Left lung (tissue), 10 donors: ENCODE results near the gene MAPRE3. TPM values are rescaled to one million over a fixed set of nuclear protein-coding genes. Genes with fewer than 3 reads are reported as not detected.

Source experiments
- ATAC-seq: fragments of 200-7000 bp; cut with Tn5 transposase; one replicate; pipeline ENCODE4 v1.9.1; 2020; ENCODE audit warnings: moderate library complexity
- DNase-seq, 4 donors: peaks; one replicate each; pipeline ENCODE4 v3.0.0-alpha.2; 2013 to 2020
- H3K27ac ChIP-seq, 2 donors: fragments of 200-600 bp; sonication (generic) in 1 of 2; one replicate each; pipeline versions ENCODE4 v1.5.0 to v1.8.0; 2020 to 2021
- H3K27me3 ChIP-seq, 2 donors: fragments of 200-600 bp; sonication (generic) in 1 of 2; one replicate each; pipeline versions ENCODE4 v1.5.0 to v1.8.0; 2020 to 2021
- H3K36me3 ChIP-seq, 2 donors: fragments of 200-600 bp; sonication (generic) in 1 of 2; one replicate each; pipeline versions ENCODE4 v1.5.0 to v1.8.0; 2020 to 2021
- H3K4me1 ChIP-seq, 2 donors: fragments of 200-600 bp; one replicate each; pipeline ENCODE4 v1.8.0; 2021
- H3K4me3 ChIP-seq, 2 donors: fragments of 200-600 bp; sonication (generic) in 1 of 2; one replicate each; pipeline versions ENCODE4 v1.5.0 to v1.8.0; 2020 to 2021; ENCODE audit warnings: mild to moderate bottlenecking in 1 of 2
- H3K9me3 ChIP-seq, 2 donors: fragments of 200-600 bp; sonication (generic) in 1 of 2; one replicate each; pipeline versions ENCODE4 v1.5.0 to v1.8.0; 2020 to 2021
- CTCF ChIP-seq, 2 donors: fragments of 200-600 bp; sonication (generic) in 1 of 2; IDR thresholded peaks; one replicate each; pipeline versions ENCODE4 v1.5.0 to v1.8.0; 2021; ENCODE audit warnings: antibody characterized with exemption in 2 of 2
- intact Hi-C, 2 donors: fragments of 100-400 bp; cut with DNase I; formaldehyde crosslinking; loops; one replicate each; pipeline versions ENCODE4 v1.11.2 to v1.14.2; 2022
- polyA plus RNA-seq, 6 donors: library from polyadenylated mRNA; unstranded; fragments of 120-200 nt; gene quantifications; one replicate each; pipeline ENCODE4 v1.2.1, GENCODE V29; 2013; ENCODE audit not compliant: insufficient read length in 6 of 6
- total RNA-seq, 2 donors: library from RNA; stranded (reverse); fragmentation: NEBNext Ultra II Directional; extraction: Animal tissue kit (Norgen Biotek cat#: 25700); gene quantifications; one replicate each; pipeline ENCODE4 v1.2.1, GENCODE V29; 2021
- donor health status: DM: no; HTN: yes; CAD: no.
- donor health status: DM: no; HTN: no; CAD: no.

The MAPRE3 gene
- total and polyA plus RNA-seq, 8 donors, result 7.1 to 23.5 (median 9.9) TPM

GRCh38 chr2:27018142-27018541 lies 47.7 kb downstream of the MAPRE3 start:
- Histone ChIP-seq H3K9me3 (no peaks in the 10 kb centered on the region), H3K4me1 (peaks cover 7 to 12% of the 10 kb centered on the region in 2 donors), H3K4me3 (no peak overlapping the region), H3K27ac (no peak overlapping the region), H3K27me3 (no peaks in the 10 kb centered on the region), H3K36me3 (peaks cover 0 to 4% of the 10 kb centered on the region in 2 donors)
- intact Hi-C loops, result loop anchor here in 1 of 2 donors (5.0 to 10.0 kb wide), 2 partner anchors 51 to 173 kb away; partner anchors contain the start of gene DPYSL5
- no peak for DNase-seq
- no peak for ATAC-seq
- no peak for TF ChIP-seq CTCF (IDR thresholded peaks at IDR 0.05)

GRCh38 chr2:27019459-27019858 lies 49.0 kb downstream of the MAPRE3 start:
- Histone ChIP-seq H3K9me3 (no peaks in the 10 kb centered on the region), H3K27me3 (no peaks in the 10 kb centered on the region), H3K27ac (no peak overlapping the region), H3K36me3 (peaks cover 0 to 17% of the 10 kb centered on the region in 2 donors), H3K4me1 (peaks cover 7 to 12% of the 10 kb centered on the region in 2 donors), H3K4me3 (no peak overlapping the region)
- no peak for DNase-seq
- intact Hi-C loops, result loop anchor here in 1 of 2 donors (5.0 to 10.0 kb wide), 2 partner anchors 52 to 175 kb away; partner anchors contain the start of gene DPYSL5
- TF ChIP-seq CTCF (IDR thresholded peaks at IDR 0.05), result no peak
- ATAC-seq, result no peak

DNA sequence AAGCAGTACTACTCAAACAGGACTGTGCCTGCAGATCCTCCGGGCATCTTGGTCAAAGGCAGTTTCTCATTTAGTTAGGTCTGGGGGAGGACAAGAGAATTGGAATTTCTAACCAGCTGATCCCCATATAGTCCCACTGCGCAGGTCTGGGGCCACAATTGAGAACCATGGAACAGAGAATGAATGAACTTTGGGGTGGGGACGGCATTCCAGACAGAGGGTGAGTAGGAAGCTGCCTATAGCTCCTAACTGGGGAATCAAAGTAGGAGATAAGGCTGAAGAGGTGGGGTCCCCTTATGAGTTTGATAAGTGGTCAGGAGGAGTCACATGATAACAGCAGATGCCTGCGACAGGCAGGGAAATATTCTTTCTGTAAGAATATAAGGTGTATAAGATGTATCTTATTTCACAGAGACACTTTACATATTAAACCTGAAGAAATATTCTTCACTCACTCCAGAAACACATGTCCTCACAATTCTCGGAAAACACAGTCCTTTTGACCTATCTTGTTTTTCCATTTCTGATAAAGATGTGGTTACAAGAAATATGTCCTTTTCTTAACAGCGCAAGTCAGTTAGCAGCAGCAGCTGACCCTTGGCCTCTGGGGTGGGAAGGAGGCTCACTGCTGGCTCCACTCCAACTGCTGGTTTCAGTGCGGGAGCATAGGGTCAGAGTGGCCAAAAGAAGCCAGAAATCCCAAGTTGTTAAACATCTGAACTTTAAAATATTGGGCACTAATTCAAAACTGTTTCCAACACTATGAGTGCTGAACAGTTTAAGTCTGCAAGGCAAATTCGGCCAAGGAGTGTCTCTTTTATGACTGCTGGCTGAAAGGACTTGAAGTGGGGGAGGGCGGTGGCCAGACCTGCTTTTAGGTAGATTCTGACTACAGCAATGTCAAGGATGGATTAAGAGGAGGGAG lies 49.8 kb downstream of the MAPRE3 start:
- intact Hi-C loops, result loop anchor here in 1 of 2 donors (5.0 to 10.0 kb wide), 2 partner anchors 53 to 175 kb away; partner anchors contain the start of gene DPYSL5
- Histone ChIP-seq H3K27me3 (no peaks in the 10 kb centered on the region), H3K9me3 (no peaks in the 10 kb centered on the region), H3K27ac (no peak overlapping the region), H3K36me3 (peaks cover 0 to 25% of the 10 kb centered on the region in 2 donors), H3K4me3 (no peak overlapping the region), H3K4me1 (peaks cover 7 to 12% of the 10 kb centered on the region in 2 donors)
- no peak for TF ChIP-seq CTCF (IDR thresholded peaks at IDR 0.05)
- no peak for ATAC-seq
- peak in 1 of 4 donors; percentile 12 for DNase-seq

GRCh38 chr2:27021253-27022049 lies 51.0 kb downstream of the MAPRE3 start:
- intact Hi-C loops, result no loop called here
- H3K27ac ChIP-seq, result no peak overlapping the region
- H3K9me3 ChIP-seq, result no peaks in the 10 kb centered on the region

More at GRCh38 chr2:27021253-27022049, 51.0 kb downstream of the MAPRE3 start:
- no peaks in the 10 kb centered on the region for H3K27me3 ChIP-seq
- no peak for TF ChIP-seq CTCF (IDR thresholded peaks at IDR 0.05)
- peak; percentile 30 for ATAC-seq
- peaks cover 0 to 37% of the 10 kb centered on the region in 2 donors for H3K36me3 ChIP-seq
- no peak for DNase-seq
- H3K4me3 ChIP-seq, result no peak overlapping the region
- peaks cover 3 to 7% of the 10 kb centered on the region in 2 donors for H3K4me1 ChIP-seq
